ENCODE measurements around the gene GPR108.
A peak's percentile ranks its signal among the peaks of the same experiment; 100 is the strongest.

DNA sequence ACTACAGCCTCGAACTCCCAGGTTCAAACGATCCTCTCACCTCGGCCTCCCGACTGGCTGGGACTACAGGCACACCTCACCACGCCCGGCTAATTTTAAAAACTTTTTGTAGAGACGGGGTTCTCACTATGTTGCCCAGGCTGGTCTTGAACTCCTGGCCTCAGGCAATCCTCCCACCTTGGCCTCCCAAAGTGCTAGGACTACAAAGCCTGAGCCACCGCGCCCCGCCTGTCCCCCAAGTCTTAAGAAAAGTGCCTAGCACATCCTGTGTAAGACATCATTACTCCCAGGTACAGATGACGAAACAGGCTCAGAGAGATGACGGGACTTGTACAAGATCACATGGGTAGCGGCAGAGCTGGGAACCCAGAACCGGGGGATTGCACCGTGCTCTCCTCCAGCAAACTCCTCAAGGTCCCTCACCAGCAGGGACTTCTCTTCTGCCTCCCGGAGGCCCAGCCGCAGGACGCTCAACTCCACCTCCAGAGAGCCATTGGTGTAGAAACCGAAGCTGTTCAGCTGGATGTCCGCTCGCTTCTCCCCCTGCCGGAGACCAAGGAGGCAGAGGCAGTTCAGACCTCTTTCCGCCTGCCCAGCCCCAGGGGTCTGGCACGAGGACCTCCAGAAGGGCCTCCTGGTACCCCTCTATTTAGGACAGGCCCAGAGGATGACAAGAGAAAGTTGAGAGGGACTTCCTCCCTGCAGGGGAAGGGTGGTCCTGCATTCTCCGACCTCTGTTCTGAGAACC lies 1.0 kb downstream of the GPR108 start:
- TF ChIP-seq, protein P1, sequence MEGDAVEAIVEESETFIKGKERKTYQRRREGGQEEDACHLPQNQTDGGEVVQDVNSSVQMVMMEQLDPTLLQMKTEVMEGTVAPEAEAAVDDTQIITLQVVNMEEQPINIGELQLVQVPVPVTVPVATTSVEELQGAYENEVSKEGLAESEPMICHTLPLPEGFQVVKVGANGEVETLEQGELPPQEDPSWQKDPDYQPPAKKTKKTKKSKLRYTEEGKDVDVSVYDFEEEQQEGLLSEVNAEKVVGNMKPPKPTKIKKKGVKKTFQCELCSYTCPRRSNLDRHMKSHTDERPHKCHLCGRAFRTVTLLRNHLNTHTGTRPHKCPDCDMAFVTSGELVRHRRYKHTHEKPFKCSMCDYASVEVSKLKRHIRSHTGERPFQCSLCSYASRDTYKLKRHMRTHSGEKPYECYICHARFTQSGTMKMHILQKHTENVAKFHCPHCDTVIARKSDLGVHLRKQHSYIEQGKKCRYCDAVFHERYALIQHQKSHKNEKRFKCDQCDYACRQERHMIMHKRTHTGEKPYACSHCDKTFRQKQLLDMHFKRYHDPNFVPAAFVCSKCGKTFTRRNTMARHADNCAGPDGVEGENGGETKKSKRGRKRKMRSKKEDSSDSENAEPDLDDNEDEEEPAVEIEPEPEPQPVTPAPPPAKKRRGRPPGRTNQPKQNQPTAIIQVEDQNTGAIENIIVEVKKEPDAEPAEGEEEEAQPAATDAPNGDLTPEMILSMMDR (IDR thresholded peaks at IDR 0.05), result peak; percentile 54 to 69 (median 62)
- TF ChIP-seq POLR2A (IDR thresholded peaks at IDR 0.05), result peak; percentile 25
